Activated T-cell treated with anti-CD3 and anti-CD28 coated beads, Interleukin-2, amount 50 U/mL, for 72 hours (primary cell): ENCODE measurements around the gene RAB3B. TPM values are rescaled to one million over a fixed set of nuclear protein-coding genes. Genes with fewer than 3 reads are reported as not detected.

Source experiments
- ATAC-seq, 2 donors: fragments of 150-1000 bp; cut with Tn5 transposase; replicated peaks in 1 of 2; 2 replicates each; pipeline ENCODE4 v1.10.0; 2021; ENCODE audit warnings: moderate library complexity in 2 of 2, mild to moderate bottlenecking in 1 of 2
- DNase-seq, 2 donors: peaks; one replicate each; pipeline ENCODE4 v3.0.0; 2021 to 2022; ENCODE audit warnings: mixed read lengths in 1 of 2
- H3K27ac Mint-ChIP-seq: one replicate; pipeline ENCODE4 v1.8.0; 2022; ENCODE audit warnings: mild to moderate bottlenecking, moderate library complexity, mixed read lengths
- H3K27me3 Mint-ChIP-seq: one replicate; pipeline ENCODE4 v1.8.0; 2022; ENCODE audit warnings: low read depth, mixed read lengths
- H3K36me3 Mint-ChIP-seq, 2 donors: one replicate each; pipeline ENCODE4 v1.8.0; 2022; ENCODE audit warnings: mixed read lengths in 2 of 2, mild to moderate bottlenecking in 1 of 2; ENCODE audit not compliant: insufficient read depth in 2 of 2
- H3K4me1 Mint-ChIP-seq: one replicate; pipeline ENCODE4 v1.8.0; 2022; ENCODE audit warnings: low read depth, mixed read lengths
- H3K4me3 Mint-ChIP-seq, 2 donors: one replicate each; pipeline ENCODE4 v1.8.0; 2022; ENCODE audit warnings: mild to moderate bottlenecking in 2 of 2, mixed read lengths in 2 of 2, moderate library complexity in 2 of 2
- H3K9me3 Mint-ChIP-seq, 2 donors: one replicate each; pipeline ENCODE4 v1.8.0; 2022; ENCODE audit warnings: mixed read lengths in 2 of 2
- total RNA-seq, 2 donors: library from RNA; stranded (reverse); gene quantifications; one replicate each; pipeline ENCODE4 v1.2.3, GENCODE V29; 2022

The RAB3B gene
- total RNA-seq, 2 donors from 2014 or later = 0.09 to 0.12 TPM

GRCh38 chr1:51941528-51941927 is 49.0 kb downstream of the RAB3B start:
- DNase-seq = no peak
- no peaks in the 10 kb centered on the region for H3K4me1 Mint-ChIP-seq
- H3K27me3 Mint-ChIP-seq = no peaks in the 10 kb centered on the region
- H3K9me3 Mint-ChIP-seq = peaks cover 11% of the 10 kb centered on the region in 2 donors
- no peak overlapping the region for H3K27ac Mint-ChIP-seq
- no peak overlapping the region for H3K4me3 Mint-ChIP-seq
- ATAC-seq = no peak
- H3K36me3 Mint-ChIP-seq = peaks cover 9 to 13% of the 10 kb centered on the region in 2 donors

GRCh38 chr1:51937112-51937511 is 53.4 kb downstream of the RAB3B start:
- Mint-ChIP-seq H3K9me3 (peaks cover 10% of the 10 kb centered on the region in 2 donors), H3K27ac (no peak overlapping the region), H3K27me3 (no peaks in the 10 kb centered on the region), H3K36me3 (peaks cover 7 to 12% of the 10 kb centered on the region in 2 donors), H3K4me1 (no peaks in the 10 kb centered on the region), H3K4me3 (no peak overlapping the region)
- ATAC-seq = no peak
- no peak for DNase-seq

- no peak for ATAC-seq
- H3K36me3 Mint-ChIP-seq = peaks cover 5 to 8% of the 10 kb centered on the region in 2 donors
- no peak for DNase-seq
- H3K27me3 Mint-ChIP-seq = no peaks in the 10 kb centered on the region
- H3K4me3 Mint-ChIP-seq = no peak overlapping the region
- no peak overlapping the region for H3K27ac Mint-ChIP-seq
- H3K4me1 Mint-ChIP-seq = no peaks in the 10 kb centered on the region
- H3K9me3 Mint-ChIP-seq = peaks cover 7% of the 10 kb centered on the region in 2 donors
Measured at GRCh38 chr1:51936531-51936930, 54.0 kb downstream of the RAB3B start.

- H3K9me3 Mint-ChIP-seq = no peaks in the 10 kb centered on the region
- ATAC-seq (no peak), DNase-seq (no peak)
- H3K36me3 Mint-ChIP-seq = no peaks in the 10 kb centered on the region
- no peak overlapping the region for H3K4me3 Mint-ChIP-seq
- H3K4me1 Mint-ChIP-seq = no peaks in the 10 kb centered on the region
- no peak overlapping the region for H3K27ac Mint-ChIP-seq
- peaks cover 7% of the 10 kb centered on the region for H3K27me3 Mint-ChIP-seq
Measured at GRCh38 chr1:51933344-51933743, 57.2 kb downstream of the RAB3B start.

- no peak overlapping the region for H3K27ac Mint-ChIP-seq
- no peak for DNase-seq
- no peaks in the 10 kb centered on the region for H3K36me3 Mint-ChIP-seq
- H3K4me3 Mint-ChIP-seq = no peak overlapping the region
- peaks cover 7% of the 10 kb centered on the region for H3K27me3 Mint-ChIP-seq
- H3K9me3 Mint-ChIP-seq = no peaks in the 10 kb centered on the region
- ATAC-seq = no peak
- H3K4me1 Mint-ChIP-seq = peaks cover 5% of the 10 kb centered on the region
Measured at GRCh38 chr1:51930329-51930728, 60.2 kb downstream of the RAB3B start.

GRCh38 chr1:51928896-51929295 is 61.6 kb downstream of the RAB3B start:
- no peak for ATAC-seq
- peaks cover 7% of the 10 kb centered on the region for H3K27me3 Mint-ChIP-seq
- H3K27ac Mint-ChIP-seq = no peak overlapping the region
- peaks cover 5% of the 10 kb centered on the region for H3K4me1 Mint-ChIP-seq
- H3K36me3 Mint-ChIP-seq = no peaks in the 10 kb centered on the region
- DNase-seq = no peak
- no peak overlapping the region for H3K4me3 Mint-ChIP-seq
- no peaks in the 10 kb centered on the region for H3K9me3 Mint-ChIP-seq

- no peaks in the 10 kb centered on the region for H3K9me3 Mint-ChIP-seq
- no peak overlapping the region for H3K27ac Mint-ChIP-seq
- H3K4me1 Mint-ChIP-seq = peaks cover 5% of the 10 kb centered on the region
- no peaks in the 10 kb centered on the region for H3K36me3 Mint-ChIP-seq
- peaks cover 7% of the 10 kb centered on the region for H3K27me3 Mint-ChIP-seq
- DNase-seq = no peak
- no peak for ATAC-seq
- no peak overlapping the region for H3K4me3 Mint-ChIP-seq
Measured at GRCh38 chr1:51927029-51927428, 63.5 kb downstream of the RAB3B start.

- Mint-ChIP-seq H3K36me3 (no peaks in the 10 kb centered on the region), H3K27ac (no peak overlapping the region)
- DNase-seq = peak; percentile 4 to 16
Measured at GRCh38 chr1:51926171-51926812, 64.2 kb downstream of the RAB3B start.

GRCh38 chr1:51924455-51924854 is 66.0 kb downstream of the RAB3B start:
- H3K27ac Mint-ChIP-seq = no peak overlapping the region
- peak; percentile 70 for DNase-seq
- H3K27me3 Mint-ChIP-seq = peaks cover 28% of the 10 kb centered on the region
- ATAC-seq = peak; percentile 88 to 89
- H3K36me3 Mint-ChIP-seq = no peaks in the 10 kb centered on the region
- peaks cover 5% of the 10 kb centered on the region for H3K4me1 Mint-ChIP-seq
- no peaks in the 10 kb centered on the region for H3K9me3 Mint-ChIP-seq
- no peak overlapping the region for H3K4me3 Mint-ChIP-seq

More at GRCh38 chr1:51926171-51926812, 64.2 kb downstream of the RAB3B start:
- ATAC-seq = peak; percentile 68 to 76
- H3K4me1 Mint-ChIP-seq = peaks cover 5% of the 10 kb centered on the region
- H3K9me3 Mint-ChIP-seq = no peaks in the 10 kb centered on the region
- H3K27me3 Mint-ChIP-seq = peaks cover 14% of the 10 kb centered on the region
- H3K4me3 Mint-ChIP-seq = no peak overlapping the region

- Mint-ChIP-seq H3K36me3 (no peaks in the 10 kb centered on the region), H3K4me1 (peaks cover 5% of the 10 kb centered on the region), H3K27me3 (peaks cover 30% of the 10 kb centered on the region), H3K4me3 (no peak overlapping the region), H3K27ac (no peak overlapping the region), H3K9me3 (no peaks in the 10 kb centered on the region)
- no peak for DNase-seq
- no peak for ATAC-seq
Measured at GRCh38 chr1:51922040-51922439, 68.5 kb downstream of the RAB3B start.

- Mint-ChIP-seq H3K4me1 (no peaks in the 10 kb centered on the region), H3K4me3 (no peak overlapping the region), H3K27ac (no peak overlapping the region), H3K36me3 (no peaks in the 10 kb centered on the region), H3K27me3 (peaks cover 30% of the 10 kb centered on the region), H3K9me3 (no peaks in the 10 kb centered on the region)
- ATAC-seq (no peak), DNase-seq (no peak)
Measured at GRCh38 chr1:51920130-51920529, 70.4 kb downstream of the RAB3B start.

- ATAC-seq = no peak
- peaks cover 30% of the 10 kb centered on the region for H3K27me3 Mint-ChIP-seq
- H3K27ac Mint-ChIP-seq = no peak overlapping the region
- H3K9me3 Mint-ChIP-seq = no peaks in the 10 kb centered on the region
- no peaks in the 10 kb centered on the region for H3K36me3 Mint-ChIP-seq
- no peak overlapping the region for H3K4me3 Mint-ChIP-seq
- H3K4me1 Mint-ChIP-seq = no peaks in the 10 kb centered on the region
- no peak for DNase-seq
Measured at GRCh38 chr1:51919684-51920083, 70.8 kb downstream of the RAB3B start.

- Mint-ChIP-seq H3K4me3 (no peak overlapping the region), H3K9me3 (no peaks in the 10 kb centered on the region), H3K27me3 (peaks cover 29% of the 10 kb centered on the region), H3K36me3 (no peaks in the 10 kb centered on the region), H3K27ac (no peak overlapping the region), H3K4me1 (no peaks in the 10 kb centered on the region)
- DNase-seq (no peak), ATAC-seq (no peak)
Measured at GRCh38 chr1:51916587-51917405, 73.7 kb downstream of the RAB3B start.
